ENCODE data around the gene AXIN2.

- TF ChIP-seq CTCF (IDR thresholded peaks at IDR 0.05; ENCODE audit: poor library complexity, severe bottlenecking) = no peak
- TF ChIP-seq POLR2AphosphoS5 (IDR thresholded peaks at IDR 0.05) = no peak
- no peak for TF ChIP-seq EZH2 (IDR thresholded peaks at IDR 0.05; ENCODE audit: borderline replicate concordance, insufficient read depth, low read length, poor library complexity, severe bottlenecking)
- TF ChIP-seq EP300 (conservative IDR thresholded peaks at IDR 0.05; ENCODE audit: poor library complexity, severe bottlenecking) = no peak
- TF ChIP-seq TAF1 (IDR thresholded peaks at IDR 0.05; ENCODE audit: low read depth) = no peak
- no peak for TF ChIP-seq RAD21 (conservative IDR thresholded peaks at IDR 0.05)
- no peak for TF ChIP-seq REST (IDR thresholded peaks at IDR 0.05; ENCODE audit: borderline replicate concordance)
- no peak for TF ChIP-seq MXI1 (conservative IDR thresholded peaks at IDR 0.05; ENCODE audit: poor library complexity, severe bottlenecking)
- TF ChIP-seq SMC3 (conservative IDR thresholded peaks at IDR 0.05; ENCODE audit: poor library complexity) = no peak
Measured at GRCh38 chr17:65567566-65567965, 6.1 kb upstream of the AXIN2 start.
